Fibroblast of skin of back (primary cell): ENCODE results near the gene CBX3. TPM values are rescaled to one million over a fixed set of nuclear protein-coding genes. Genes with fewer than 3 reads are reported as not detected.
A peak's percentile ranks its signal among the peaks of the same experiment; 100 is the strongest.
"Not testable (repeated sequence)": the region's sequence is repeated elsewhere in the genome, so short reads cannot be mapped to it uniquely, and the experiment has no call there.

Experiments used
- DNase-seq: peaks from one replicate; pipeline ENCODE4 v3.0.0-alpha.2; 2013
- polyA plus RNA-seq, 2 experiments: library from polyadenylated mRNA; unstranded; fragments of 120-200 nt; gene quantifications; one replicate each; pipeline ENCODE4 v1.2.1, GENCODE V29; 2013; ENCODE audit not compliant: insufficient read length in 2 of 2

Gene CBX3
- 163 TPM for polyA plus RNA-seq (2013, experiment 1 of 2; ENCODE audit: insufficient read length)
- 130 TPM for polyA plus RNA-seq (2013, experiment 2 of 2; ENCODE audit: insufficient read length)

DNA sequence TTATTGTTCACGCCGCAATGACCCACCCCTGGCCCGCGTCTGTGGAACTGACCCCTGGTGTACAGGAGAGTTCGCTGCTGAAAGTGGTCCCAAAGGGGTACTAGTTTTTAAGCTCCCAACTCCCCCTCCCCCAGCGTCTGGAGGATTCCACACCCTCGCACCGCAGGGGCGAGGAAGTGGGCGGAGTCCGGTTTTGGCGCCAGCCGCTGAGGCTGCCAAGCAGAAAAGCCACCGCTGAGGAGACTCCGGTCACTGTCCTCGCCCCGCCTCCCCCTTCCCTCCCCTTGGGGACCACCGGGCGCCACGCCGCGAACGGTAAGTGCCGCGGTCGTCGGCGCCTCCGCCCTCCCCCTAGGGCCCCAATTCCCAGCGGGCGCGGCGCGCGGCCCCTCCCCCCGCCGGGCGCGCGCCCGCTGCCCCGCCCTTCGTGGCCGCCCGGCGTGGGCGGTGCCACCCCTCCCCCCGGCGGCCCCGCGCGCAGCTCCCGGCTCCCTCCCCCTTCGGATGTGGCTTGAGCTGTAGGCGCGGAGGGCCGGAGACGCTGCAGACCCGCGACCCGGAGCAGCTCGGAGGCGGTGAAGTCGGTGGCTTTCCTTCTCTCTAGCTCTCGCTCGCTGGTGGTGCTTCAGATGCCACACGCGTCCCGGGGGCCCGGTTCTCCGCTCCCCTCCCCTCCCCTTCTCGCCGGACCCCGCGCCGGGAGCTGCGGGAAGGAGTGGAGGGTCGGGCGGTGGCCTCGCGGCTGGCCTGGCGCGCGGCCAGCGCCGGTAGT lies at the start of gene CBX3:
Gene CBX3, plus strand, starts transcription at position 499 of the 772 bp plus-strand sequence. CDS start 1,254 bp downstream, outside the sequence.
- peak; percentile 91 for DNase-seq

DNA sequence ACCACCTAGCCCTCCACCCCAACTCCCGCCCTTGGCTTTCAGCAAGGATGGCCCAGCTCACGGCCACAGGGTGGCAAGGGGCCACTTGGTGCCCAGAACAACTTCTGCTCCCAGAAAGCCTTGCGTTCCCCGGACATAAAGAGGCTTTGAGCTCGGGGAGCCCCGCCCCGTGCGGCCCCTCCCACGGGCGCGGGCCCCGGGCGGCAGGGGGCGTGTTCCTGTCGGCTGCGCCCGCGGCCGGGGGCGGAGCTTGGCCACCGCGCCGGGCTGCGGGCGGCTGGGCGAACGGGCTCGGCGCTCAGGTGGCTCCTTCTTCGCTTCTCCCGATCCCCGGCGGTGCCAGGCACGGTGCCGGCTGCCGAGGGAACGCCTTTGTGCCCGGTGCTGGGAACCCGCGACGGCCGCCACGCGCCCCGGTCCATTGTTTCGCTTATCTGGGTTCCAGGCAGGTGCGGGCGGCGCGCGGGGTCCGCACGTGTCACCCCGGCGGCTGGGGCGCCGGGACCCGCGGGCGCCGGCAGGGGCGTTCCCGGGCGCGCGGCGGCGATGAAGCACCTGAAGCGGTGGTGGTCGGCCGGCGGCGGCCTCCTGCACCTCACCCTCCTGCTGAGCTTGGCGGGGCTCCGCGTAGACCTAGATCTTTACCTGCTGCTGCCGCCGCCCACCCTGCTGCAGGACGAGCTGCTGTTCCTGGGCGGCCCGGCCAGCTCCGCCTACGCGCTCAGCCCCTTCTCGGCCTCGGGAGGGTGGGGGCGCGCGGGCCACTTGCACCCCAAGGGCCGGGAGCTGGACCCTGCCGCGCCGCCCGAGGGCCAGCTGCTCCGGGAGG lies 49.4 kb upstream of the CBX3 start, which contains the start of gene NFE2L3:
Gene NFE2L3, plus strand, starts transcription at position 246 of the 829 bp plus-strand sequence. Its CDS starts 301 bp downstream, at position 547.
- peak; percentile 47 for DNase-seq

DNA sequence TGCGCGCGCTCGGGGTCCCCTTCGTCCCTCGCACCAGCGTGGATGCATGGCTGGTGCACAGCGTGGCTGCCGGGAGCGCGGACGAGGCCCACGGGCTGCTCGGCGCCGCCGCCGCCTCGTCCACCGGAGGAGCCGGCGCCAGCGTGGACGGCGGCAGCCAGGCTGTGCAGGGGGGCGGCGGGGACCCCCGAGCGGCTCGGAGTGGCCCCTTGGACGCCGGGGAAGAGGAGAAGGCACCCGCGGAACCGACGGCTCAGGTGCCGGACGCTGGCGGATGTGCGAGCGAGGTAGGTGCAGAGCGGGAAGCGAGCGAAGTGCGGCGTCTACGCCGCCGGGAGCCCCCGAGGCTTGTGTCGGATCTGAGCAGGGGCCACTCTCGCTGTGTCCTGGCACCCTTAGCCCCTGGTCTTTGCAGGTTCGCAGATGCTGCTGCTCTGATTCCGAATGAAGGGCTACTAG lies 48.7 kb upstream of the CBX3 start:
- DNase-seq, result not testable (repeated sequence)

DNA sequence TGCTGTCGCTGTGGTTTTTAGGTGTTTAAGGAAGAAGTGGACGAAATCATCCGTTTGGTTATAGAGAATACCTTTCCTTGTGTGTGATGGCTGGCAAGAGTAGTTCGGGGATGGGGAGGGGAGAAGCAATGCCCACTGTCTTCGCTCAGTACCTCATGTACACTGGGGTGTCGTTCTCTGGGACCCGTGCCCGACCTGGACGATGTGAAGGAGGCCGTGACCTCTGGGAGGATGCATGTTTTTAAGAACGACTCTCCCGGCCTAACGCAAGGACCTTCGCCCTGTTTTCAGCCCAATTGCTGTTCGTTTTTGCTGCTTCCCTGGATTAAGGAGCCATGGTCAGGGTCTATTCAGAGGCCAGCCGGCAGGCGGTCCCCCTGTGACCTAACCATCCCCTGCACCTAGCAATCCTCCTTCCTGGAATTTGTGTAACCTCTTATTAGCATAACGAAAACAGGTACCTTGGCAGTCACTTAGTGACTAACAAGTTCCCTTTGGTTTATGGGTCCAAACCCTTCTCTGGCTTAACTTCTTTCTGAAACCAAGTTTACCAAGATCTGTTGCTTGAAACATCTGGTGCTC lies 48.2 kb upstream of the CBX3 start:
- DNase-seq, result no peak

DNA sequence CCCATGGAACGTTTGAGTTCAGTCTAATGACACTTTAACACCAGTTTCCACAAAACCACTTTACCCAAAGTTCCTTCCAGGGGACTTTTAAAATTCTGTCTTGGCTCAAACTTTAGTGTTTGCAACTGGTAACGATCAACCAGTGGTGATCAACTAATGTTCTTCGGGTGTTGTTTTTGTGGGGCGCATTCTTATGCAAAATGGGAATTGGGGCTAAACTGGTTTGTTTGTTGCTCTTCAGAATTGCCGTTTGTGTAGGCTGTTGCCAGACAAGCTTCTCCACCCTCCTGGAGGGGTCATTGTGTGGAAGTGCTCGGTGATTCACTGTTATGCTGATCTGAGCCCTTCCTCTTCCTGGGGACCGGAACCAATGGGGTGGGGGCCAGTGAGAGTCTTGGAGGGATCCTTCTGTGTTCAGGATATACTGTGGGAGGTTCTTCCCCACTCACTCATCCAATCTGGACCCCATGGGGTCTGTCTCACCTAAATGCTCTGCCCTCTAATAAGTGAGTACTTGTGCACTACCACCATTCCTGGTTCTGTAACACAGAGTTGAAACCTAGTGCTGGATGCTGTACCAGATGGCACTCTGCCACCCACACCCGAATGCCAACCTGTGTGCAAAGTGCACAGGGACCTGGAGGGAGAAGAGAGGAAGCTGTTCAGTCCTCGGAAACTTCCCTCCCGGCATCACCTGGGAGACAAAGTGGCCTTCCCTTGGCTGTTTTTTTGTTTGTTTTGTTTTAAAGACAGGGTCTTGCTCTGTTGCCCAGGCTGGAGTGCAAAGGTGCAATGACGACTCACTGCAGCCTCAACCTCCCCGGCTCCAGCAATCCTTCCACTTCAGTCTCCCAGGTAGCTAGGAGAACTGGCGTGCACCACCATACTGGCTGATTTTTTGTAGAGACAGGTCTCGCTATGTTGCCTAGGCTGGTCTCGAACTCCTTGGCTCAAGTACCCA lies 47.4 kb upstream of the CBX3 start:
- no peak for DNase-seq

DNA sequence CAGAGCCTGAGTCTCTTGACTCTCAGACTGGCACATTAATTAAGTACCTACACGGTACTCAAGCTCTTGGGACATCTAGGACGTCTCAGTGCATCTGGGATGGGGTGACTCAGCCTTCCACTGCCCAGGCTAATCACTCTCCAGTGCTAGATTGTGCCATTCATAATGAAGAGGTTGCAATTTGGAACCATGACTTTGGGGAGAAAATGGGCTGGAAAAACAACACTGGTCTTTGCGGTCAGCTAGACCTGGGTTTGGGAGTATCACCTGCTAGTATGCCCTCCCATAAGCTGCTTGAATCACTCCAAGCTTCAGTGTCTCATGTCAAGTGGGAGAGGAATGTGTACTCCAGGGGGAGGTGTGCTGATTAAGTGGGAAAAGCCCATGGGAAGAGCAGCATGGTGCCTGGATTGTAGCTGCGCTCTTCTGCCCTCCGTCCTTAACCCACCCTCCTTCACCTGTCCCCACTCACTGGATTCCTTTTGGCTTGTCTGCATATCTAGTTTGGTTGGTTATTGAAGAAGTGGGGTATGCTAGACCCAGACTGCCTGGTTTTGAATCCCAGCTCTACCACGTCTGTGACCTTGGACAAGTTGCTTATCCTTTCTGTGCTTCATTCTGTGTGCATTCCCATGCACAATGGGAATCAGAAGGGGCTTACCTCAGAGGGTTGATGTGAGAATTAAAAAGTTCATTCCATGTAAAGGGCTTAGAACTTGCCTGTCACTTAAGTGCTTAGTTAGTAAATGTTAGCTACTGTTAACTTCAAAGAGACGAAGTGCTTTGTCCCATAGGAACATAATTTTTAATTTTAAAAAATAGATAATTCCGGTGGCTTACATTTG lies 45.8 kb upstream of the CBX3 start:
- DNase-seq, result peak; percentile 37

DNA sequence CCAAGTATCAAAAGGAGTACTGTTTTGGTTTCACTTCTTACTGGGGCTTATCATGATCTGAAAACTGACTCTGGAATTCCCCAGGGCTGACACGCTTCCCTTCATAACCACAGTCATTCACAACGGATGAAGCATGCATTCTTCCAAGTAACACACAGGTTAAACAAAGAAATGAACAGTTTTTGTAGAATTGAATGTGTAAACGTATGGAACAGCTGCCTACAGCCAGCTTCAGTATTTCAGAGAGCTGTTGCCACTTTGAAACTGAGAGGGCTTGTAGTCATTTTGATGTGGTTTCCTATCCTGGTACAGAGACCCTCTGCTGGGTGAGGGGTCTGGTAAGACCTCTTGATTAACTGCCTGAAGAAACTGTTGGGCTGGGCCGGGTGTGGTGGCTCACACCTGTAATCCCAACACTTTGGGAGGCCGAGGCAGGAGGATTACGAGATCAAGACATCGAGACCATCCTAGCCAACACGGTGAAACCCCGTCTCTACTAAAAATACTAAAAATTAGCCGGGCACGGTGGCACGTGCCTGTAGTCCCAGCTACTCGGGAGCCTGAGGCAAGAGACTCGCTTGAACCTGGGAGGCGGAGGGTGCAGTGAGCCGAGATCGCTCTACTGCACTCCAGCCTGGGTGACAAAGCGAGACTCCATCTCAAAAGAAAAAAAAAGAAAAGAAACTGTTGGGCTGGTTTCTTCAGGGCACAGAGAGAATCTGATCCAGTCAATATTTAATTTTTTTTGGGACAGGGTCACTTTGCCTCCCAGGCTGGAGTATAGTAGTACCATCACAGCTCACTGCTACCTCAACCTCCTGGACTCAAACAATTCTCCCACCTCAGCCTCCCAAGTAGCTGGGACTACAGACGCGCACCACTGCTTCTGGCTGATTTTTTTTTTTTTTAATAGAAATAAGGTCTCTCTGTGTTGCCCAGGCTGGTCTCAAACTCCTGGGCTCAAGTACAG lies 44.8 kb upstream of the CBX3 start:
- peak; percentile 93 for DNase-seq

DNA sequence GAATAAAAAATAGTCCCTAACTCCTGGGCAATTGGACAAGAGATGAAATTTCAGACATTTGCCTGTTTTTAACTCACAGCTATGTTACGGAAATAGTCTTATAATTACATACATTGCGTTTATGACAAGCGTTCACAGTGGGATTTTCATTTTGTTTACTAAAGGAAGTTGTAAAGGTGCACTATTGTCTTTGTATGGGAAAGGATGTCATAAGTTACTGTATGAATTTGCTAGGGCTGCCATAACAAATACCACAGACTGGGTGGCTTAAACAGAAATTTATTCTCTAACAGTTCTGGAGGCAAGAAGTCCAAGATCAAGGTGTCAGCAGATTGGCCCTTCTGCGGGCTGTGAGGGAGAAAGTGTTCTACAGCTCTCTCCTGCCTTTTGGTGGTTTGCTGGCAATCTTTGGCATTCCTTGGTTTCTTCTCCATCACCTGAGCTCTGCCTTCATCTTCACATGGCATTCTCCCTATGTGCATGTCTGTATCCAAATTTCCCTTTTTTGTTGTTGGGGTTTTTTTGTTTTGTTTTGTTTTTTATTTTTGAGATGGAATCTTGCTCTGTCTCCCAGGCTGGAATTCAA lies 43.9 kb upstream of the CBX3 start:
- no peak for DNase-seq

DNA sequence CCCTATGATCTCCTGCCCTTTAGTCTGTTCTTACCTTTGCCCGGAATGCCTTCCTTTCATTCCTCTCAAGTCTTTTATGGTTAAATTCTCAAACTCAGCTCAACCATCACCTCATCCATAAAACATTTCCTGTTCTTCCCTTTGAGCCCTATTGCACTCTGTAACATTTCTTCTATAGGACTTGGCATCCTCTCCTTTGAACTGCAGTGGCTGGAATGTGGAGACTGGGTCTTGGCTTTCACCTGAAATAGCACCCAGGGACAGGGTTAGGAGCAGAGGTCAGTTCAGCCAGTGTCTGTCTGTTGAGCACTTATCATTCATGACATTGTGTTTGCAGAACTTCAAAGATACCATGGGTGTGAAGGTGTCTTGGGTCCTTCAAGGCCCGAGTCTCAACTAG lies 42.3 kb upstream of the CBX3 start:
- peak; percentile 49 for DNase-seq

DNA sequence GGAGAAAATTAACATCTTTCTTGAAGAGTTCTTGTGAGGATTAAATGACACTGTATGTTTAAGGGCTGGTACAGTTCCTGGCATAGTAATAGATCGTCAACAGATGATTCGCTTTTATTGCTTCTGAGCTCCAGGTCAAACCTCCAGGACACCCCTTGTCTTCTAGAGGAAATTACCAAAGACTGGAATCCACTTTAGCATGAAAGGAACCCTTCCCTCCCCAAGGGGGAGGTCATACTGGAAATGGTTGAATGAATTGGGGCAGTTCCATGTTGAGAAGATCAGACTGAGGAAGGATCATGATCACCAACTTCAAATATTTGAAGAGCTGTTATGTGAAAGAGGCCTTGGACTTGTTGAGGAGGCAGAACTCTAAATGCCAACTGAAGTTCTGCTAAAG lies 40.6 kb upstream of the CBX3 start:
- no peak for DNase-seq

DNA sequence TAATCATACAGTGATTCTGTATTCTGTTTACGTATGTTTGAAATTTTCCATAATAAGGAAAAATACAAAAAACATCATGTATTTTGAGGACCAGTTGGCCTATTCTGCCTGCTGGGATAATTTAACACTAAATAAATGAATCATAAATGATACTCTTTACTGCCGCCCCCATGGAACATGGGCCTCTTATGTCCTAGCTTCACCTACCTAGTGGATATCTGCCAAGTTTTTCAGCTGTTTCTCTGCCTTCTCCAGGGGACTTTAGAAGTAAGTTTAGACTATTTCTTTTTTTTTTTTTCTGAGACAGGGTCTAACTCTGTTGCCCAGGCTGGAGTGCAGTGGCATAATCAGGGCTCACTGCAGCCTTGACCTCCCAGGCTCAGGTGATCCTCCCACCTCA lies 39.1 kb upstream of the CBX3 start:
- DNase-seq, result no peak

DNA sequence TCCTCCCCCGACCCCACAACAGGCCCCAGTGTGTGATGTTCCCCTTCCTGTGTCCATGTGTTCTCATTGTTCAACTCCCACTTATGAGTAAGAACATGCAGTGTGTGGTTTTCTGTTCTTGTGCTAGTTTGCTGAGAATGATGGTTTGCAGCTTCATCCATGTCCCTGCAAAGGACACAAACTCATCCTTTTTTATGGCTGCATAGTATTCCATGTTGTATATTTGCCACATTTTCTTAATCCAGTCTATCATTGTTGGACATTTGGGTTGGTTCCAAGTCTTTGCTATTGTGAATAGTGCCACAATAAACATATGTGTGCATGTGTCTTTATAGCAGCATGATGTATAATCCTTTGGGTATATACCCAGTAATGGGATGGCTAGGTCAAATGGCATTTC lies 37.7 kb upstream of the CBX3 start:
- DNase-seq, result not testable (repeated sequence)

DNA sequence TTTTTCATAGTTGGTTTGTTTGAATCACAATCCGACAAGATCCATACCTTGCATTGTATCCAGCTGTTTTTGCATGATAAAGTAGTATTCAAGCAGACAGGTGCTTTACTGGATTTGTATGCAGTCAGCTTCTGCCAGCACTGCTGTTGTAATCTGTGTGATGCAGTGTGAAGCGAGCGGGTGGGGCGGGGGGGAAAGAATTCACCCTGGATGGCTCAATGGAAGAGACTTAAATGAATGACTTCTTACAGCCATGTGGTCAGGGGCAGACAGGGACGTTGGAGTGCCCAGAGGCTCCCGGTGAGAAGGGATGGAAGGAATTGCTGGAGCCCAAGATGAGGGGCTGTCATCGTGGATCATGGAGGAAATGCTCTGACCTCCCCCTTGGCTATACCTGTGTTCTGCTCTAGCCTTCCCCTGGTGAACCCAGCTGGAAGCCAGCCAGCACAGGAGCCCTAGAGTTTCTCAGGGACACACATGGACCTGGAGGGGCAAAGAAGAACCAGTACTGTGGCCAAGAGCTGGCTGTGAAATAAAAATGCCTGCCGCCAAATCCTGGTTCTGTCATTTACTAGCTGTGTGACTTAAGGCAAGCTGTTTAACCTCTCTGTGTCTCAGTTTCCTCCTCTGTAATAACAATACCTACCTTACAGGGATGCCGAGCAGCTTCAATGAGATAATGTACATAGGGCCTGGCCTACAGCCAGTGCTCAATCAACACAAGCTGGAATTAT lies 35.4 kb upstream of the CBX3 start:
- no peak for DNase-seq

DNA sequence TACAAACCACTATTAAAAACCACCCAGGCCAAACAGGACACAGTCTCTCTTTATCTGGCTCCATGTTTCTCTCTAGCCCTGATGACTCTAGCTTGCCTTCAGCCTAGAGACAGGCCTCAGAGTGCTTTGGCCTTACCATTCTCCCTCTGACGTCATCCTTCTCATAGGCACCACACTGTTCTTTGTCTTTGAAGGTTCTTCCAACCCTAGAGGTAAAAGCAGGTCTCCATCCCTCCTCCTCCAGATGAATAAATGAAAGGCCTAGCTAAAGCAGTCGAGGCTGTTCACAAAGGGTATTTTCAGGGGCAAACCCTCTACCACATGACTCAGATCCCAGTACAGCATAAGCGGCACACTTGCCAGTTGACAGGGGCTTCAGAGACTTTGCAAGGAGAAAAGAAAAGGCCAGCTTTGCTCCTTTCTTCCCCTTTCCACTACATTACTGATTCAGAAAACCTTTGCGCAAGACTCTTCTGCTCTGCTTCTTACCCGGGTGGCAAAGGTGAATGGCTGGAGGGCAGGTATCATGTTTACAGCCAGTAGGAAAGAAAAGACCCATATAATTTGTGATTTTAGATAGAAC lies 34.8 kb upstream of the CBX3 start:
- no peak for DNase-seq

DNA sequence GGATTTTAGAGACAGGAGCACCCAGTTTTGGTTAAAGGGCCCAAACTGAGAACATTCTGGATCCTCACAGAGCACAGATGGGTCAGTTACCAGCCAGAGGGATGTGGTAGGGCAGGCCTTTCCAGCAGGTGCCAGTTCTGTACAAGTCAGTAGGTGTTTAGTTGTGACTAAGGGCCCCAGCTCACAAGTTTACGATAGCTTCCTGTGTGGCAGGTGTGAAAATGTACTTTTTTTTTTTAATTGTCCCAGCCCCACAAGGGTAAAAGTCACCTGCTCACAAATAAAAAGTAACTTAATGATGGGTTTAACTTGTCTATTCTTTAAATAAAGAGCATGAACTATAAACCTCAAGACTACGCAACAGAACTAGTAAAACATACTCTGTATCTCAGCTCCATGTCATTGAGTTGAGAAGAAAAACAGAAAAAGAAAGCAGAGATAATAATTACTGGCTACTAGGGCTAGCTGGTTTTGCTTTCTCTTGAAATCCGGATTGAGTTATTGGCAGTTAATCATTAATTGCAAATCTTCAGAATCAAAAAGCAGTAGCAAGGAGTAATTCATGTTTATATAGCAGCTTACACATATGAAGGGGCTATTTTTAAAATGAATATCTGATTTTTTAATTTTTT lies 34.1 kb upstream of the CBX3 start:
- no peak for DNase-seq

DNA sequence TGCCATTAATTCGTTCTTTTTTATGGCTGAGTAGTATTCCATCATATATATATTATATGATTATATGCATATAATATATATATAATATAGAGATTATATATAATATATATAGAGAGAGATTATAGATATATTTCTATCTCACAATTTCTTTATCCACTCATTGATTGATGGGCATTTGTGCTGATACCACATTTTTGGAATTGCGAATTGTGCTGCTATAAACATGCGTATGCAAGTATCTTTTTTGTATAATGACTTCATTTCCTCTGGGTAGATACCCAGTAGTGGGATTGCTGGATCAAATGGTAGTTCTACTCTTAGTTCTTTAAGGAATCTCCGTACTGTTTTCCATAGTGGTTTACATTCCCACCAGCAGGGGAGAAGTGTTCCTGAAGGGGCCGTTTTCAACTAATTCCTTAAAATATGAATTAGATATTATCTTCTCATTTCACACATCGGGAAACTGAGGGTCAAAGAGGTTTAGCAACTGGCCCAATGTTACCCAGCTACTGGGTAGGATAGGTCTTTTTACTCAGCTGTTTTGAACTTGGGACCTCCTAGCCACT lies 33.0 kb upstream of the CBX3 start:
- DNase-seq, result no peak

DNA sequence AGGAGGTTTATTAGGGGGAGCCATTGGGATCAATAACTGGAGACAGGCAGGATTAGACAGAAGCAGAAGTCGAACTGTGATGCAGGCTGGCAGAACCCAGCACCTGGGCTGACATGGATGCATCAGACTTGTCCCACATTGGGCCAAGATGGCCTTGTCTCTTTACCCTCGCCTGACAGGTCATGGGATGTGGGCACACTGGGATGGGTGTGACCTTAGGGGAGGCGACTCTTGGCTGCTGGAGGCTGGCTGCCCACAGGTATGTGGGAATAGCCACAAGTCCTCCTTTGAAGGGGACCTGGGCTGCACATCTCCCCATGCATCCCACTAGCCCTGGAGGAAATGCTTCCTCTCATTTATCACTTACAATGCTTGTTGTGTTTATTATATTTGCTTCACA lies 32.3 kb upstream of the CBX3 start:
- no peak for DNase-seq
